Suppressor macrophage treated with lipopolysaccharide for 1 hour (primary cell): ENCODE measurements around the gene HLX.

Source experiments
- DNase-seq, 3 donors: peaks; one replicate each; pipeline ENCODE4 v3.0.0-alpha.2; 2020 to 2022

Gene HLX

DNA sequence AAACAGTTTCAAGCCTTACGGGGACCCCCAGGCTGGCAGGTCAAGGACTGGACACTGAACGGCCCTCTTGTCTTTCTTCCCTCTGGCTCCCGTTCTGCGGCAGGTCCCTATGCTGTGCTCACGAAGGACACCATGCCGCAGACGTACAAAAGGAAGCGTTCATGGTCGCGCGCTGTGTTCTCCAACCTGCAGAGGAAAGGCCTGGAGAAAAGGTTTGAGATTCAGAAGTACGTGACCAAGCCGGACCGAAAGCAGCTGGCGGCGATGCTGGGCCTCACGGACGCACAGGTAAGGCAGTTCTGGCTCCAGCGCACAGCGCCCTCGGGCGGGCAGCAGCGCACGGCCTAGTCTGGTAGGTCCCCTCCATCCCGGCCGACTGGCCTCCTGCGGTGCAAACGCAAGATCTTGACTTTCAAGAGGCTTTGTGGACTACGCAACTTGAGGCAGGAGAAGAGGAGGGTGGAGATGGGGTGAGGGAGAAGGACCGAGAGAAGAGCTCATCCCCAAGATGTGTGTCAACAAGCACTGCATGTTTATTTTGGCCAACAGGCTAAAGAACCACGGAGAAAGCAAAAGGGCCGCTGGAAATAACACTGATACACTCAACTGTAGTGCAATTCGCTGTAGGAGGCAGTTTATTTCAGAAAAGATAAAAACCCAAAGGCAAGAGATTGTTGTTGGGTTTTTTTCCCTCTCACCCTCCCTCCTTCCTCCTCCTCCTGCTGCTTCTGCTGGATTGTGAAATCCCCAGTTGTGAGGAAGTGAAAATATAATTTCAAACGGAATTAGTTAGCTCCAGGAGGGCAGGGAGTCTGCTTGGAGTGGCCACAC is 3.0 kb downstream of the HLX start:
- peak; percentile 81 to 91 (median 90) for DNase-seq

DNA sequence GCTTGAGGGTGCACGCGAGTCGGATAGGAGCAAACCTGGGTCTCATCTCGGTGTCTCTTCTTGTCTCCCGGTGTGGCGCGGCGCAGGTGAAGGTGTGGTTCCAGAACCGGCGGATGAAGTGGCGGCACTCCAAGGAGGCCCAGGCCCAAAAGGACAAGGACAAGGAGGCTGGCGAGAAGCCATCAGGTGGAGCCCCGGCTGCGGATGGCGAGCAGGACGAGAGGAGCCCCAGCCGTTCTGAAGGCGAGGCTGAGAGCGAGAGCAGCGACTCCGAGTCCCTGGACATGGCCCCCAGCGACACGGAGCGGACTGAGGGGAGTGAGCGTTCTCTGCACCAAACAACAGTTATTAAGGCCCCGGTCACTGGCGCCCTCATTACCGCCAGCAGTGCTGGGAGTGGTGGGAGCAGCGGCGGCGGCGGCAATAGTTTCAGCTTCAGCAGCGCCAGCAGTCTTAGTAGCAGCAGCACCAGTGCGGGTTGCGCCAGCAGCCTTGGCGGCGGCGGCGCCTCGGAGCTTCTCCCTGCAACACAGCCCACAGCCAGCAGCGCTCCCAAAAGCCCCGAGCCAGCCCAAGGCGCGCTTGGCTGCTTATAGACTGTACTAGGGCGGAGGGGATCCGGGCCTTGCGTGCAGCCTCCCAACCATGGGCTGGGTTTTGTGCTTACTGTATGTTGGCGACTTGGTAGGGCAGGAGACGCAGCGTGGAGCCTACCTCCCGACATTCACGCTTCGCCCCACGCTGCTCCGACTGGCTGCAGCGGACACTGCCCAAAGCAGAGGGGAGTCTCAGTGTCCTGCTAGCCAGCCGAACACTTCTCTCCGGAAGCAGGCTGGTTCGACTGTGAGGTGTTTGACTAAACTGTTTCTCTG is 5.1 kb downstream of the HLX start:
- DNase-seq: peak in 1 of 3 donors; percentile 14

DNA sequence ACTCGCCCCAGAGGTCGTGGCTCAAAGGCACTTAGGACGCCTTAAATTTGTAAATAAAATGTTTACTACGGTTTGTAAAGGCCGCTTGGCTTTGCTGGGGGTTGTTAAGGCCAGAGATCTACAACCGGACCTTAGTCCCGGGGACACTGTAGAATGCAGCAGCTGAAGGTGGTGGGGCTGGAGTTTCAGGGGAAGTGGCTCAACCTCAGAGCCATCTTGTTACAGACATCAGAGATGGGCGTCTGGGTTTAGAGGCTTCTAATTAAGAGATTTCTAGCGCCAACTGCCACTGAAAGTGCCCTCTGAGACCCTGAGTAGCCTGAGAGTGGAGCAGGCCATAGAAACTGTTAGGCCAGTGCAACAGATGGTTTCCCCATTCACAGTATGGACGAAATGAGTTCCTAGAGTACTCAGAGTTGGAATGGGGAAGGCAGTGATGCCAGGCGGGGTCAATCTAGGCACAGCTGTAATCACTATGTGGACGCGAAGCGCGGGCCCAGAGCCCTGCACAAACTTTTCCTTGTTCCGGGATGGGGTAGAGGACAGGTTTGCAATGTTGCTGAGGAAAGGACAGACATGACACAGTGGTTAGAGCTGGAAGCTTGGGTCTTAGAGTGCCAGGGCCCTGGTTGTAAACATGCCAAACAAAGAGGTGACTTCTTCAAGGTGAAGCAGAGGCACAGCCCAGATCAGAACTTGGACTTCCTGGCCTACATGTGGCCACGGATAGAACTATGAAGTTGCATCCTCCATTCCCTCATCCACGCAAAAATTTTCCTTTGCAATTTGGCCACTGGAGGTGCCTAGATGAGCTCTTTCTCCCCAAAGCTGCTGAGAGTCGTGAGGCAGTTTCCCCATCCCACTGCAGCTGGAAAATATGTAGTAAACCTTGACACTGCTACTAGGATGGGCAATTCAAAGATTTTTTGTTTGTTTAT is 6.0 kb downstream of the HLX start:
- peak in 1 of 3 donors; percentile 15 for DNase-seq

DNA sequence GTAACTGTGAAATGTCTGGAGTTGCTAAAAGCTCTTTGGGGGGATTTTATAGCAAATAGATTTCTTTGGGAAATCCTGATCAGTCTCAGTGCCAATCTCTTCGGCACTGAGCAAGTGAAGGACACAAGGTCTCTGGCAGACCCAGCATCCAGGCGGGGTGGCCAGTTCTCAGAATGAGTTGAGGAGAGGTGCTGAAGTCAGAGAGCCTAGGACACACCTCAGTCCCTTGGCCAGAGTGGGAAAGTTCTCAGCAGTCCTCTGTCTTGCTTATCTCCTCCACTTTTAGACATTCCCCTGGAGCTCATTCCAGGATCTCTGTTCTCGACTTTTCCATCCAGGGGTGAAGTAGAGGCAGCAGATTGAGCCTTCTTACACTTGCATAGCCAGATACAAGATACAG is 6.7 kb downstream of the HLX start:
- DNase-seq: peak in 1 of 3 donors; percentile 13

DNA sequence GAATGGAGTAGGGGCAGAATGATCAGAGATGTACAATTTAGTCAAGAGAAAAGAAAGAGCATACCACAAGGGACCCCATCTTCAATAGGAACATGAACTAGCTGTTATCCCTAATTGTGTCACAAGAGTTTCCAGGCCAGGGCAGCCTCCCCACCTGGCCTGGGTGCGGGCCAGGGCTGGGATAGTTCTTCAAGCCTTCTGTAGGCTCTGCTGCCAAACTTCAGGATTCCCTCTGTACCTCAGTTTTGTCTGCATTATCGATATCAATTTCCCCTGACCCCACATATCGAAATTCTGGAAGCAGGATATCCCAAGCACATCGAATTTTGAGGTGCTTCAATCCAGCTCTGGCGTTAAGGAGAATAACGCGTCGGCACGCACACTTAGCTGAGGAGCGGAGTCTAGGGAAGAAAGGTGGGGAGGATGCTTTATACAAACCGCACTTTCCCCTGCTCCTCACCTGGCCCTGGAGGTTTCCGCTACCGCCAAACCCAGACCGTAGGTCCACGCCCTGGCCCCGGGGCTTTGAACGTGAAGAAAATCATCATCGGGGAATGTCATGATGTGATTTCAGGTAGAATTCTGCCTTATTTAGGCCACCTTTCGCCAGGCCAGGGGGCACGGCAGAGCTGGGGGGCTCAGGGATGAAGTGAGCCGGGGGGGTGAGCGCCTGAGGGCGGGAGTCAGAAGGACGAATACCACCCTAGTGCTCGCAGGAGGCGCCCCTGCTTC is 7.4 kb downstream of the HLX start:
- no peak for DNase-seq

DNA sequence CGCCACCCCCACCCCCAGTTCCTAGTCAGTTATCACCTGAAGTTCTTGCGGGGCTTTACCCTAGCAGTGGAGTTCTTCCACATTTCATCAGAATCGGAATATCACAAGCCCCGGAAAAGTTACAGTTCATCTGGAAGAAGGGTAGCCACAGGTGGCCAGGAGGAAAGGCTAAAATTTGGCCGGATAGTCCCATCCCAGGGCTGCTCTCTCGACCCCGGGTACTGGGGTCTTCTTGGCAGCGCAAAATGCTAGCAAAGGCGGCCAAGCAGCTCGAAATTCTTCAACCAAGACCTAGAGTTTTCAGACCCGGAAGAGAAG is 7.9 kb downstream of the HLX start:
- no peak for DNase-seq

DNA sequence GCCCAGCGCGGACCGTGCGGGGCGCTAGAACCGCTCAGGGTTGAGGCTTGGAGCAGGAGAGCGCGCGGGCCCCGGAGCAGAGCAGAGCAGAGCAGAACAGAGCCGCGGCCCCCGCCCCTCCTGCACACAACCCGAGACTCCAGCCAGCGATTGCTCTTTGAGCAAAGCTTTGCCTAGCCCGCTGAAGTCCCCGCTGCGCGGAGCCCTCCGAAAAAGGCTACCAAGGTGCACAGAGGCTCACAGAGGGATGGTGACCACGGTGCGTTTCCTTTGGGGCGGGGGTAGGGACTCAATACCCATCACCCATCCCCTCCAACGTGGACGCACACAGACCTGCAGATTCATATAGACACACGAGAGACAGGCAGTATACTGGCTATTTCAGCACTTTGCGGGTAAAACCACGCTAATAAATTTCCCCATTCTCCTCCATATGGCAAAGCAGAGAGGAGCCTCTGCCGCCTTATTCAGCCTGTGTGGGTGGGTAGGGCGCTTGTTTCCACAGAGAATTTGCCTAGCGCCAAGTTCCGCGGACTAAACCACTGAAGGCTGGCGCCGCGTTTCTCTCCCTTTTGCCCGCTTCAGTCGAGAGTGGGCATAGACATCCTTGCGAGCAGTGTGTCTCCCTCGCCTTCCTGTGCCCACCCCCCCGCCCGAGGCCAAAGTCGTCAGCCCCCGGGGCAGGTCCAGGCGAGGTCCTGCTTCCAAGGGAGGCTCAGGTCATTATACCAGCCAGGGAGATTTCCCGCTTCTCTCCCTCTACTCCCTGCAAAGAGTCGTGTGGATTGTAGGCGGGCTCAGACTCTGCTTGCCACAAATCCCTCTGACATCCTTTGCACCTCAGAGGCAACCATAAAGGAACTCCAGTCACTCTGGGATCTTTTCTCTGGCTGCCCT is 8.5 kb downstream of the HLX start:
- peak; percentile 88 for DNase-seq

DNA sequence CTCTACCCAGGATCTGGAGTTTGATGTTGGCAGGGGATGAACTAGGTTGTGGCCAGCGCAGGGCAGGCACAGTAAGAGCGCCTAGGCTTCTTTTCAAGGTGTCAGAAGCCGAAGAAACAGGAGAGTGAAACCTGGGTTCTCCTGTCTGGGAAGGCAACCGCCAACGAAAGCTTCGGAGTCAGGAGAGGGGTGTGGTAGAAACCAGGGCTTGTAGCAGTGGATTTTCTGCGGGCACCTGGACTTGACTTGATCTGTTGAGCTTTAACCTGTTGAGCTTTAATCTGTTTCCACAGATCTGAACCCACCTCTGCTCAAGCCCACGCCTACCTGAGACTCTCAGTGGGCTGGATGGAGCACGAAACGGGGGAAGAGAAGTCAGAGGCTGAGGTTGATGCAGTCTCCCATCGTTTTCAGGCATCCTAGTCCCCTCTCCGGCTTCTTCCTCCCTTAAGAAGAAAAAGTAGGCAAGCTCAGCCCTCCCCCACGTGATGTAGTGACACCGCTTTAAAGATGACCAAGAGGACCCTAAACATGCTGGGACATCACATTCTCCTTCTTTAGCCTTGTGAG is 9.3 kb downstream of the HLX start:
- DNase-seq: no peak

DNA sequence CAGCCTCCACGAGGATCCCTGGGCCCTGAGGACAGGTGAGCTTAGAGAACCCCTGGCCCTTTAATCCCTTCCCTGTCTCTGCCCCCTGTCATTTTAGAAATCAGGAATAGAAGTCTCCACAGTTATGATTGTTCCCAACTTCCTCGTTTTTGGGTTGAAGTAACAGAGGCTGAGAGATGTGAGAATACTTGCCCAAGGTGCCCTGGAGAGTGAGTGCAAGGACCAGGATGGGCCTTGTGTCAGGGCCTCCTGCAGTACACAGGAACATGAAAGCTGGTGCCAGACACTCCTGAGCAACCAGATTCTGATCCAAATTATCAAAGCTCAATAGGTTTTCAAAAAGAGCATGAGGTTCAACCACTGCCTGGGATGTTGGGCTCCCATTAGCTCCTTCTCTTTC is 10.1 kb downstream of the HLX start:
- no peak for DNase-seq

DNA sequence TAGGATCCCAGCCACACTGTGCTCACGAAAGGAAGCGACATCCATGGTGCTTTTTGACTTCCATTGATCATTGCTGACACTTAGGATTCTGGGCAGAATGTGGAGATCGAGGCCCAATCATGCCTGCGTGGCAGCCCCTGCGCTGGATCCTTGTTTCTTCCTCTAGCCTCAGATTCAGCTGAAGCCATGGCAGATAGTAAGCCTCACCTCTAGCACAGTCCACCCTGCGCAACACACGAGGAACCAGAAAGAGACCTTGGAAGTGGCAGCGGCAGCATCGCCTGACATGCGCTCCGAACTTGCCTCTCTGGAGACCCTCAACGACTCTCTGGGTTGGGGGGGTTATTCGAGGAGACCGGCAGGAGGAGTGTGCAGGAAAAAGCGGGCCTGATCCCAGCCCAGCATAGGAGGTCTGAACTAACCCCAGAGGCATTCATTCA is 10.6 kb downstream of the HLX start:
- DNase-seq: no peak

DNA sequence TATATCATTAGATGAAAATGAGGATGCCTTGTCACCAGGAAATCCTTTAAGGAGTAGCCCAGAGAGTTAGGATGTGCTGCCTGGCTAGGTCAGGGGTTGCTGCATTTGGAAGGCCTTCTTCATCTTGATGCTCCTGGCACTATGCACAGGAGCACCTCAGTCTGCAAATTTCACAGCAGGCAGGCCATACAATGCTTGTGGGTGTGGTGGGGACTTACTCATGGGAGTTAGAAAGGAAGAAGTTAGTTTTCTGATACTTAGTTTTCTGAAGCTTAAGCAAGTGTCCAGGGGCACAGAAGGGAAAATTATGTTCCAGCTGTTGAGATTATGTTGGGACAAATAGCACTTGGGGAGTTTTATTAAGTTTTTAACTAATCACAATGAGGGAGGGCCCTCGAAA is 11.4 kb downstream of the HLX start:
- no peak for DNase-seq

DNA sequence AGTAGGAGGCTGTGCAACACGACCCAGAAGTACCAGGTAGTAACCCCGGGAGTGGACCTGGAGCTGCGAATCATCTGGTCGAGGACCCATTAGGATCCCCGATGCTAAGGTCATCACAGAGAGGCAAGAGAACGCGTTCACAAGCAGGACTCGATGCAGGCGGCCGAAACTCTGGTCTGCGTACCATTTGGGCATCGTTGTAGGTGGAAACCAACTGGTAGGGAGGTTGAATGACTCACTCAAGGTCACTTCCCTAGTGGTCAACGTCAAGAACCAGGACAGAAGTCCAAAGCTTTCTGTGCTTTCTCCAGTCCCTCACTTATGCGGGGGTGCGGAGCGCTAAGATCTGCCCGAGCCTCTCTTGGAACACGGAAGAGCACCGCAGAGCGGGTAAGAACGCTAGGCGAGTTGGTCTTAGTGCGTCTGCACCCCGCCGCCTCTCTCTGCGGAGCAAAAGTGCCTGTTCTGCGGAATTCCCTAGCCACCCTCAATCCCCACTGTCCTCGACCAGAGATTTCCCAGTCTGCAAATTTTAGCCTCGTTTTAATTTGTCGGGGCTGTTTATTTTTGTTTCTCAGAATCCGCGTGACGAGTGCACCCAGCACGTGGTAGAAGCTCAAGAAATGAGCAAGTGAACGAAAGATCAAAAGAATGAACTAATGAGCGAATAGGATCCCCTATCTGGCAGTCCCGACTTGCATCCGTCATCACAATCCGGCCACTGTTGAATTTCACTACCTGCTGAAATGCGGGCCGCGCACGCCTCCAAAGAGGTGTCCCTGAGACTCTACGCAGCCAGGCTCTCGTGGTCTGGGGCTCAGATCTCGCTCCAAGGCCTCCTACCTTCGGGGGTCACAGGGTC is 12.2 kb downstream of the HLX start:
- DNase-seq: peak; percentile 40 to 57 (median 41)

DNA sequence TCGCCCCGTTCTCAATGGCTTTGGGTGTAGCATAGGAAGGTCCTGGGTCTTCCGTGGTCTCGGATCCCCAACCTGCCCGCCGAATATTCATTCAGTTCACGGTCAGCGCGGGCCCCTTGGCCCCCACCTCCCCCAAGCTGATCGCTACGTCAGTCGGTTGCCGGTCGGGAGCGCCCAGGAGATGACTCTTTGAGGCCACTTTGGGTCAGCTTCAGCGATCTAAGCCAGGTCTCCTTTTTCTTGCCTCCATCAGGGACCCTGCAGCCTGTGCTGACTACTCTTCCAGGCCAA is 12.8 kb downstream of the HLX start:
- DNase-seq: no peak

DNA sequence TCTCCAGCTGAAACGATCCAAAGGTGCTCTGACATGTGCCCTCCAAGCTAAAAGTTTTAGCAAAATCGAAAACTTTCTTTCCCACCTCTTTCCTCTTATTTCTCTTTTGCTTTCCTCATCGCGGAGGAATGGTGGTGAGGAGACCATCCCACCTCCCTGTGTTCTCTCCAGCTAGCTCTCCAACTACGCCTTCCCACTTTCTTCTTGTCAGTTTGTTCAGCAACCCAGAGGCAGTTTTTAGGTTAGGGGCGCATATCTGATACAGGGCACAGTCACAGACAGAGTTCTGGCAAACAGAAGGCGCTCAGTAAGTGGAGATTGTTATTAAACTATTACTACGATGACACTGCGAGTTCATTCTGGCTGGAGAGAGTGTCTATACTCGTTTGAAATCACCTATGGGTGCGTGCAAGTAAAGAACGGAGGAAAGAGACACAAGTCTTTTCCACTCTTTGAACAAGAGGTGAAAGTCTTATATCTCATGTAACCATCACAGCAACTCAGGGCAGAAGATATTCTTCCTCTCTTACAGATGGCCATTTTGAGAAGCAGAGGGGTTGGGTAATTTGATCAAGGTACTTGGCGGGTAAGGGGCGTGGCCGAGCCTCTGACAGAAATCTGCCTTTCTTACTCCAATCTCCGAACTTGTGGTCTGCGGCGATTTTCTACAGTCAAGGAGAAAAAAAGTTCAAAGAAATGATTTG is 13.9 kb downstream of the HLX start:
- no peak for DNase-seq

DNA sequence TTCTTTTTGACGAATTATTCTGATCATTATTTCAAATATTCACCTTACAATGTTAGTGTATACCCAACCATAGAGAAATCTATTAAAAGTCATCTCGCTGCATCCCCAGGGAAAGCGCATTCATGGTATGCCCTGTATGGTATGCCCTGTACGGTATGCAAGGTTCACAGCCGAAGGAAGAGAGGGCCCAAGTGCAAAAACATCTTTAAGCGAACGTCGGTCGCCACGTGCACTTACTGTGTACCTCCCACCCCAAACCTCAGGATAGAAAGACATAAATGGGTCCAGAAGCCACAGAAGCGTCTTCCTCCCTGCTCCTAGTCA is 14.4 kb downstream of the HLX start:
- no peak for DNase-seq

DNA sequence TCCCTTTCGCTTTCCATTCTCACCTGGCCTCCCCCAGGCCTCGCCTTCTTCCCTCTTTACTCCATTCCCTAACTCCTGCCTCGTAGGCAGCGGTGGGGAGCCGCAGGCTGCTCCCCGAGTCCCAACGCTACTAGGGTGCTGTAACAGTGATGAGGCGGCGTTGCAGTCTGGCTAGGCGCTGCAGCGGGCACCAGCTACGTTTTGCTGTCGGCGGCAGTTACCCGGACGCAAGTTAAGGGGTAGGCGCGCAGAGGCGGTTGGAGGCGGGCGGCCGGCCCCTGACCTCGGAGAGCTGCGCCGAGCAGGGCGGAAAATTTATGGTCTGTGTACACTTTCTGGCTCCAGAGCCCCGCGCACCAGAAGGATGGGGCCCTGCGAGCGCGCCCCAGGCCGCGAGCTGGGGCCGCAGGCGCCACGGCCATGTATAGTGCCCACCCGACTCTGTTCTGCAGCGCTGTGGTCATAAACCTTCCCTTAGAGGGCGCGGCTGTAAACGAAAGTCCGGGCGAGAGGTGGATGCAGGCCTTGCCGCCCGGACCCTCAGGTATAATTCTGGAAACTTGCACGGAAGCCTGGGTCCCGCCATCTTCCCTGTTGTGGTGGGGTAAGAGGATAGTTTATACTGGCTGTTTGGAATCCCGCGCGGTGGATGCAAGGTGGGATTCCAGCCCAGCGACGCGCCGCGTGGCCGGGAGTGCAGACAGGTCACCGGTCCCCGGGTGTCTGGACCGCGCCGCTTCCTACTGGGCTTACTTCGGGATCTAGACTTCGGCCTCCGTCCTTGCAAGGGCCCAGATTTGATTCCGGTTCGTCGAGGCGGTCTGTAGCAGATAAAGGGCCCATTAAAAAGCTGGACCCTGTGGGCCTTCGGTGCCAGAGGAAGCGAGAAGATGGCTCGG is 15.0 kb downstream of the HLX start:
- peak in 1 of 3 donors; percentile 31 for DNase-seq

DNA sequence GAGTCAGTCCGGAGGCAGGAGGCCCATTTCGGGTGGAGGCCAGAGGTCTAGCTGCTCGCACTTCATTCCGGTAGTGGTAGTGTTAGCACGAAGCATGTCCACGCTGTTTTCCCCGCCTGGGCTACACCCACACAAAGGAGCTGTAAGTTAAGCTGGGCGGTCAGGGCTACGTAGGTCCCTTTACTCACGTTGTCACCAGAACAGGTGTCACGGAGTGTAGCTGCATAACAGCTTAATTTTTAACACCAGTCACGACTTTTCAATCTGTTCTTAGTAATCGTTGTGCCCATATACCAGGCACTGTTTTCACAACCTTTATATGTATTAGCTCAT is 15.6 kb downstream of the HLX start:
- DNase-seq: no peak

DNA sequence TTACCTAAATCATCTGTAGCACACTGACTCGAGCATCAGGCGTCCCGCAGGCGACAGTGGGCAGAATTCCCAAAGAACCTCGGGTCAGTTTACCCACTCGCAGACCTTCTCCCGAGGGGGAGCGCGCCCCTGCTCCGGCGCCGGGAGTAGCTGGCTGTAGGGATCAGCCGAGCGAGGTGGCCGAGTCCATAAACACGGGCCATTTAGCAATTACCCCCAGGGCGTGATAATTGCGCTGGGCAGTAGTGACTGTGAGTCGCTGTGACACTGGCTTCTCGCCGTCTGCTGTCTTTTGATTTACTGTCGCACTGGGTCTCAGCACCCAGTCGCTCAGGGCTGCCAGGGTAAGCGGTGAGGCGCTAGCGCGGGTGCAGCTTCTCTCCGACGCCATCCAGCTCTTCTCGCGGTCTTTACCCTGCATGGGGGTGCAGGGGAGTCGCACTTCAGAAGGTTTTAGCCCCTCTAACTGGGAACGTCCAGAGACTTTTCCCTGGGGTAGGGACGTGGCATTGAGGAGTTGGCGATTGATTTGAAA is 16.2 kb downstream of the HLX start:
- DNase-seq: no peak
